Measurements from ENCODE around the gene UGT2B15.
A peak's percentile ranks its signal among the peaks of the same experiment; 100 is the strongest.
"Not testable (repeated sequence)": the region's sequence is repeated elsewhere in the genome, so short reads cannot be mapped to it uniquely, and the experiment has no call there.

UGT2B15 gene

DNA sequence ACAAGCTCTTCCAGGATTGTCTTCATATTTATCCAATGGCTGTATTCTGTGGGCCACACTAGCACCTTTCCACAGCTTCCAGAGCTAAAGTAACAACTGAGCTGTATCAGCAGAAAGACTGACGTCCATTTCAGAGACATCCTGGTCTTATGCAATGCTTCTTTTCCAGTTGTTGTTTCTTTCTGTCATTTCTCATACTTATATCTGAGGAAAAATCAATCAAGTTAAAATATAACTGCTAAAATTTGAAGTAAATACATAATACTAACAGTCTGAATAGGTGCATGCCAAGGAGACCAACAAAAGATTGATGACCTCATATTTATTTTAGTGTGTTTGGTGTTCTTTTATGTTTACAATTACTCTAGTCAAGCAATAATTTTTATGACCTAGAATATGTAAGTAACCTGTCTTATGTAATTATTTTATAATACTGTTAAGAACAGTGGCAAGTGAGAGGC is at the start of gene UGT2B15:
TSS of gene UGT2B15 (minus strand) at position 174 of the 461 bp plus-strand sequence. CDS start at position 140, 34 bp downstream.
- DNase-seq (ENCODE audit: low read depth); in situ Hi-C loops (cut with HindIII; ENCODE audit: low sequenced_read_pairs); H3K4me3 ChIP-seq (ENCODE audit: low read depth, low read length): not testable (repeated sequence)

DNA sequence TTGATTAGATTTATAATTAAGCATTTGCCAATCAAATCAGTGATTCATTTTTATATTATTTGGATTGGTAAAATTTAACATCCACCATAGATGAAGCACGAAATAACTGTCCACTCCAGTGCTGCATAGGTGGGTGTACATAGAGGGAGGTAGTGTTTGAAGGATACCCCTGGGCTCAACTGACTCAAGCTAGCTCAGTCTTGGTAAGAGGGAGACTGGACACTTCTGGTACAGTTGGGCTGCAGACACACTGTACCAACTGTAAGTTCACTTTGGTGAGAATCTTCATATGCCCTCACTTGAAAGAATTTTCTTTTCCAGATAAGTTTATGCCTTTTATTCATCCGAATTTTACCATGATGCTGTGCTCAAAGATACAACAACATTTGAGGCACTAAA is 48.6 kb upstream of the UGT2B15 start:
- DNase-seq (ENCODE audit: low read depth): no peak
- TF ChIP-seq, protein P1, sequence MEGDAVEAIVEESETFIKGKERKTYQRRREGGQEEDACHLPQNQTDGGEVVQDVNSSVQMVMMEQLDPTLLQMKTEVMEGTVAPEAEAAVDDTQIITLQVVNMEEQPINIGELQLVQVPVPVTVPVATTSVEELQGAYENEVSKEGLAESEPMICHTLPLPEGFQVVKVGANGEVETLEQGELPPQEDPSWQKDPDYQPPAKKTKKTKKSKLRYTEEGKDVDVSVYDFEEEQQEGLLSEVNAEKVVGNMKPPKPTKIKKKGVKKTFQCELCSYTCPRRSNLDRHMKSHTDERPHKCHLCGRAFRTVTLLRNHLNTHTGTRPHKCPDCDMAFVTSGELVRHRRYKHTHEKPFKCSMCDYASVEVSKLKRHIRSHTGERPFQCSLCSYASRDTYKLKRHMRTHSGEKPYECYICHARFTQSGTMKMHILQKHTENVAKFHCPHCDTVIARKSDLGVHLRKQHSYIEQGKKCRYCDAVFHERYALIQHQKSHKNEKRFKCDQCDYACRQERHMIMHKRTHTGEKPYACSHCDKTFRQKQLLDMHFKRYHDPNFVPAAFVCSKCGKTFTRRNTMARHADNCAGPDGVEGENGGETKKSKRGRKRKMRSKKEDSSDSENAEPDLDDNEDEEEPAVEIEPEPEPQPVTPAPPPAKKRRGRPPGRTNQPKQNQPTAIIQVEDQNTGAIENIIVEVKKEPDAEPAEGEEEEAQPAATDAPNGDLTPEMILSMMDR (IDR thresholded peaks at IDR 0.05; ENCODE audit: low read depth, low read length, missing control alignments): no peak
- no peak overlapping the region for H3K4me3 ChIP-seq (ENCODE audit: low read depth, low read length)
- in situ Hi-C loops (cut with HindIII; ENCODE audit: low sequenced_read_pairs): no loop called here

DNA sequence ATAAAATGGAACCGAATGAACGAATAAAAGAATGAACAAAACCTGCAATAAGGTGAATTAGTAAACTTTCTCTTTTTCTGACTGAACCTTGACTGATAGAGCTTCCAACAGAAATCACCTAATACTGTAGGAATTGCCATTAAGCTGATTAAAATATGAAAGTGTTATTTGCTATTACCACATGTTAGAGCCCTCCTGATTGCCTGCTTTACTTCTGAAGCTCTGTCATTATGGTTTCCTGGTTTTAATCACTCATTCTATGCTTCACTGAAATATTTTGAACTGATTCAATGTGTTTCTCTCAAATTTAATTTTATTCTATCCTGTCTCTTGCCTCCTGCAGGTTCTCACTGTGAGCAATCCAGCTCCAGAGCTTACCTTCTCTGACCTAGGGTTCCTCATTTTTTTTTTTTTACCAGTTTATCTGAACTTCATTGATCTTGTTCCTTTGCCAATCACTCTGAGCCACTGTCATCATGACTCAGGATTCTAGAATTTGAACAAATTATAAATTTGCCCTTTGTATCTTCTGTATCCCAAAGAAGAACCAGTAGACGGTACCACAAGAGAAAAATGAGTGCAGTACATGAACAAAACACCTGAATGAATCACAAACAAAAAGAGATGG is 48.1 kb upstream of the UGT2B15 start:
- TF ChIP-seq, protein P1 (IDR thresholded peaks at IDR 0.05; ENCODE audit: low read depth, low read length, missing control alignments): no peak
- DNase-seq (ENCODE audit: low read depth): no peak
- H3K4me3 ChIP-seq (ENCODE audit: low read depth, low read length): no peak overlapping the region
- in situ Hi-C loops (cut with HindIII; ENCODE audit: low sequenced_read_pairs): no loop called here

DNA sequence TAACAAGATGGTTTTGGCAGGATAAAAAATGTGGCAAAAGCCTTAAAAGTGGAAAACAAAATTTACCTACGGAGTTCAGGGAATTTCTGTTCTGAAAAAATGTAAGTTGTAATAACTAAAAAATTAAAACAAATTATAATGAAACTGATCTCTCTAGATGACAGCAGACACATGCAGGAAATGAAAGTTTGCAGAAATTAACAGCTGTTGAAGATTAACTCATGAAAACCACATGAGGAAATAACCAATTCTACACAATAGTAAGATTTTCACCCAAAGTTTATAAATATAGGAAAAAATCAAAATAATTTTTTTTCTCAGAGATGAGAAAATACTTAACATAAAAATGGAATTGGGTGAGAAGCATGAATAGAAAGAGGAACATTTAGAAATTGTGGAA is 47.5 kb upstream of the UGT2B15 start:
- in situ Hi-C loops (cut with HindIII; ENCODE audit: low sequenced_read_pairs): no loop called here
- DNase-seq (ENCODE audit: low read depth): no peak

DNA sequence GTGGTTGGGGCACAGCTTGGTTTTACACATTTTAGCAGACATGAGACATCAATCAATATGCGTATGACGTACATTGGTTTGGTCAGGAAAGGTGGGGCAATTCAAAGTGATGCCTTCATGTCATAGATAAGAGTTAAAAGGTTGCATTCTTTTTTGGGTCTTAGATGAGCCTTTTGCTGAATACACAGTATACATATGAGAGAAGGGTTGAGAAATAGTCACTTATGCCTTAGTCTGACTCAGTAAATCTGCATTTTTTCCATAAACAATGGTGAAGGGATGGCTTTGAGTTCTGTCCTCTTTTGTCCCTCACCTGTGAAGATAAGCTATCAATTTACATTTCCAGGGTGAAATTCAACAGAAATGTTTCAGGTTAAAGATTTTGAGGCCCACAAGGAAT is 43.9 kb upstream of the UGT2B15 start:
- in situ Hi-C loops (cut with HindIII; ENCODE audit: low sequenced_read_pairs): no loop called here
- TF ChIP-seq, protein P1 (IDR thresholded peaks at IDR 0.05; ENCODE audit: low read depth, low read length, missing control alignments): no peak
- DNase-seq (ENCODE audit: low read depth): no peak
- H3K4me3 ChIP-seq (ENCODE audit: low read depth, low read length): no peak overlapping the region

More for the DNA sequence above, 47.5 kb upstream of the UGT2B15 start:
- TF ChIP-seq, protein P1 (IDR thresholded peaks at IDR 0.05; ENCODE audit: low read depth, low read length, missing control alignments): no peak
- no peak overlapping the region for H3K4me3 ChIP-seq (ENCODE audit: low read depth, low read length)

DNA sequence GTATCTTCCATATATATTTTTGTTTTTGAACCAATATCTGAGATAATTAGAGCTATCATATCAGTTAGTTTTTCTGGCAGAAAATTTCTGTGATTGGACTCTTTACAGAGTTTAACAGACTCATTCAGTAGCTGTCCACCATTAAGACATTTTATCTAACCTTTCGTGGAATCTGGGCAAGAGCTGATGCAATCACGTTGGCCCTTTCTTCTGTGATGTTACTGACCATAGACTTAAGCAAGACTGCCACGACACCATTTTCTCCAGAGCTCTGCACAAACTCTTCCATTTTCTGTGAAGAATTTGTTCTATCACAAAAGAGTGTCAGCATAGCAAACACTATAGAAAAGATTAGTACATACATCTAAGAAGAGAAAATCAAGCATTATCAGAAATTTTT is 41.8 kb upstream of the UGT2B15 start:
- DNase-seq (ENCODE audit: low read depth): no peak
- H3K4me3 ChIP-seq (ENCODE audit: low read depth, low read length): no peak overlapping the region
- TF ChIP-seq, protein P1 (IDR thresholded peaks at IDR 0.05; ENCODE audit: low read depth, low read length, missing control alignments): no peak
- in situ Hi-C loops (cut with HindIII; ENCODE audit: low sequenced_read_pairs): no loop called here

DNA sequence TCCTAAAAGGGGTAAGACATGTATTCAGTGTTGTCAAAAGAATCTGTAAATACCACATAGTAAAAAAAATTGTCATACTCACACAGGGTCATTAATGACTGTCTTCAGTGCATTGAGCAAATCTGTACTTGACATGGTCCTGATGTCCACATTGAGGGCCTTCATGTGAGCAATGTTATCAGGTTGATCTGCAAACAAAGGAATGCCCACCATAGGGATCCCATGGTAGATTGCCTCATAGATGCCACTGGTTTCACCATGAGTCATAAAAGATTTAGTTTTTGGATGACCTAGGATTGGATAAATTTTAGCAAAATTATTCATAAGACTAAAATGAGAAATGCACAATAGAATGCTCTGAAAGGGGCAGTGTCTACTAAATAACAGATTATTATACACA is 38.1 kb upstream of the UGT2B15 start:
- H3K4me3 ChIP-seq (ENCODE audit: low read depth, low read length): no peak overlapping the region
- in situ Hi-C loops (cut with HindIII; ENCODE audit: low sequenced_read_pairs): no loop called here
- no peak for DNase-seq (ENCODE audit: low read depth)
- TF ChIP-seq, protein P1 (IDR thresholded peaks at IDR 0.05; ENCODE audit: low read depth, low read length, missing control alignments): no peak

DNA sequence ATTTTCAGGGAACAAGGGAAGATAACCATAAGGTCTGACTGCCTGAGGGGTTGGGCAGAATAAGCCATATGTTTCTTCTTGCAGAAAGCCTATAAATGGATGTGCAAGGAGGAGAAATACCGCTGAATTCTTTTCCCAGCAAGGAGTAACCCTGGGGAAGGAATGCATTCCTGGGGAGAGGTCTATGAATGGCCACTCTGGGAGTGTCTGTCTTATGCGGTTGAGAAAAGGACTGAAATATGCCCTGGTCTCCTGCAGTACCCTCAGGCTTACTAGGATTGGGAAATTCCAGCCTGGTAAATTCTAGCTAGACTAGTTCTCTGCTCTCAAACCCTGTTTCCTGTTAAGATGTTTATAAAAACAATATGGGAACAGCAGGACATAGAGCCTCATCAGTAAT is 32.7 kb upstream of the UGT2B15 start:
- peak; percentile 1 for DNase-seq (ENCODE audit: low read depth)
- in situ Hi-C loops (cut with HindIII; ENCODE audit: low sequenced_read_pairs); H3K4me3 ChIP-seq (ENCODE audit: low read depth, low read length): not testable (repeated sequence)

Measured in astrocyte of the cerebellum (primary cell).